CD14-positive monocyte (primary cell): Measurements from ENCODE around the gene SUSD6. TPM values are rescaled to one million over a fixed set of nuclear protein-coding genes. Genes with fewer than 3 reads are reported as not detected.
A peak's percentile ranks its signal among the peaks of the same experiment; 100 is the strongest.

ENCODE experiments used
- DNase-seq, 3 donors: peaks; one replicate each; pipeline ENCODE4 v3.0.0-alpha.2; 2011 to 2022
- H2AFZ ChIP-seq: 2 replicates; pipeline ENCODE4 v1.6.0; 2012; ENCODE audit warnings: mild to moderate bottlenecking, low read depth, low read length, inconsistent platforms; ENCODE audit not compliant: insufficient read depth, poor library complexity, severe bottlenecking
- H3K27ac ChIP-seq, 2 donors: 1 replicate in 1 of 2; 2 replicates in 1 of 2; pipeline ENCODE4 v1.5.1; 2012 to 2013; ENCODE audit warnings: low read length in 2 of 2, control low read depth in 1 of 2, inconsistent platforms in 1 of 2, low read depth in 1 of 2, mild to moderate bottlenecking in 1 of 2
- H3K27me3 ChIP-seq, 2 donors: one replicate each; pipeline versions ENCODE4 v1.6.0 to v1.6.1; 2011 to 2013; ENCODE audit warnings: low read length in 2 of 2; ENCODE audit not compliant: control insufficient read depth in 2 of 2, insufficient read depth in 2 of 2
- H3K36me3 ChIP-seq, 2 donors: replicated peaks in 1 of 2; 1 replicate in 1 of 2; 2 replicates in 1 of 2; pipeline versions ENCODE4 v1.5.1 to v1.6.1; 2012 to 2013; ENCODE audit warnings: low read length in 2 of 2, control low read depth in 1 of 2, inconsistent platforms in 1 of 2, mild to moderate bottlenecking in 1 of 2; ENCODE audit not compliant: insufficient read depth in 2 of 2, control insufficient read depth in 1 of 2
- H3K4me1 ChIP-seq, 2 donors: 1 replicate in 1 of 2; 2 replicates in 1 of 2; pipeline versions ENCODE4 v1.5.1 to v1.6.1; 2012 to 2013; ENCODE audit warnings: low read length in 2 of 2, control low read depth in 1 of 2, inconsistent platforms in 1 of 2, mild to moderate bottlenecking in 1 of 2, moderate library complexity in 1 of 2; ENCODE audit not compliant: insufficient read depth in 2 of 2, control insufficient read depth in 1 of 2
- H3K4me2 ChIP-seq: replicated peaks from 2 replicates; pipeline ENCODE3; 2012; ENCODE audit warnings: low read length, moderate library complexity, mild to moderate bottlenecking; ENCODE audit not compliant: poor library complexity, severe bottlenecking; ENCODE audit errors: extremely low read depth
- H3K4me3 ChIP-seq, 3 experiments: fragments of 200-600 bp in 1 of 3; sonication (generic) in 1 of 3; replicated peaks in 1 of 3; 1 replicate in 2 of 3; 2 replicates in 1 of 3; pipeline ENCODE4 v1.5.1; 2011 to 2013; ENCODE audit warnings: low read length in 3 of 3, mild to moderate bottlenecking in 3 of 3, control low read depth in 2 of 3, low read depth in 2 of 3, inconsistent platforms in 1 of 3, moderate library complexity in 1 of 3
- H3K79me2 ChIP-seq: 2 replicates; pipeline ENCODE4 v1.6.0; 2012; ENCODE audit warnings: mild to moderate bottlenecking, control low read depth, inconsistent platforms, low read length, moderate library complexity; ENCODE audit not compliant: insufficient read depth
- H3K9ac ChIP-seq: 2 replicates; pipeline ENCODE4 v1.6.0; 2017; ENCODE audit warnings: low read length, mild to moderate bottlenecking; ENCODE audit not compliant: insufficient read depth, poor library complexity, severe bottlenecking
- H3K9me3 ChIP-seq, 2 donors: replicated peaks in 1 of 2; 1 replicate in 1 of 2; 2 replicates in 1 of 2; pipeline versions ENCODE4 v1.5.1 to v1.6.1; 2012 to 2013; ENCODE audit warnings: low read length in 2 of 2, control low read depth in 1 of 2; ENCODE audit not compliant: control insufficient read depth in 1 of 2, insufficient read depth in 1 of 2
- H4K20me1 ChIP-seq: 2 replicates; pipeline ENCODE4 v1.6.0; 2012; ENCODE audit warnings: mild to moderate bottlenecking, low read length, control low read depth, moderate library complexity; ENCODE audit not compliant: insufficient read depth
- H3K27ac Mint-ChIP-seq, 7 donors: one replicate each; pipeline ENCODE4 v1.8.0; 2020; ENCODE audit warnings: mild to moderate bottlenecking in 7 of 7, mixed read lengths in 7 of 7, moderate library complexity in 6 of 7, inconsistent platforms in 2 of 7
- H3K27me3 Mint-ChIP-seq, 3 donors: one replicate each; pipeline ENCODE4 v1.8.0; 2021 to 2022; ENCODE audit warnings: low read depth in 3 of 3, mild to moderate bottlenecking in 3 of 3, mixed read lengths in 3 of 3, moderate library complexity in 3 of 3, inconsistent platforms in 1 of 3
- H3K36me3 Mint-ChIP-seq, 2 donors: one replicate each; pipeline ENCODE4 v1.8.0; 2020; ENCODE audit warnings: mixed read lengths in 2 of 2, inconsistent platforms in 1 of 2, mild to moderate bottlenecking in 1 of 2
- H3K4me1 Mint-ChIP-seq: one replicate; pipeline ENCODE4 v1.8.0; 2020; ENCODE audit warnings: mild to moderate bottlenecking, mixed read lengths
- H3K4me3 Mint-ChIP-seq, 2 donors: one replicate each; pipeline ENCODE4 v1.8.0; 2020; ENCODE audit warnings: mild to moderate bottlenecking in 2 of 2, mixed read lengths in 2 of 2, moderate library complexity in 1 of 2
- H3K9me3 Mint-ChIP-seq, 7 donors: one replicate each; pipeline ENCODE4 v1.8.0; 2020 to 2022; ENCODE audit warnings: mixed read lengths in 7 of 7, mild to moderate bottlenecking in 6 of 7, moderate library complexity in 6 of 7, inconsistent platforms in 2 of 7
- CTCF ChIP-seq: fragments of 200-600 bp; IDR thresholded peaks from one replicate; pipeline ENCODE4 v1.8.0; 2022; ENCODE audit warnings: antibody characterized with exemption, mild to moderate bottlenecking
- WGBS: methylation state at CpG from one replicate; pipeline ENCODE4 v1.1.5; 2013; ENCODE audit warnings: missing lambda C conversion rate; ENCODE audit not compliant: insufficient coverage; 5-methylcytosine and 5-hydroxymethylcytosine counted together
- intact Hi-C, 2 donors: fragments of 100-400 bp; cut with micrococcal nuclease; formaldehyde crosslinking; loops; one replicate each; pipeline versions ENCODE4 v1.15.0 to v1.15.1; 2023
- polyA plus RNA-seq, 3 donors: library from polyadenylated mRNA; depleted of rRNA in 1 of 3; unstranded in 2 of 3; stranded (reverse) in 1 of 3; fragments of 300-500 nt in 2 of 3; fragments of >200 nt in 1 of 3; fragmentation: Illumina TruSeq in 2 of 3; gene quantifications; 1 replicate in 2 of 3; 2 replicates in 1 of 3; pipeline ENCODE4 v1.2.3, GENCODE V29; 2012 to 2021

Gene SUSD6
- polyA plus RNA-seq, 3 donors: 17.3 to 81.8 (median 30.1) TPM

GRCh38 chr14:69614592-69614991, 3.2 kb downstream of the SUSD6 start:
- H3K9ac ChIP-seq: peak overlapping the region; percentile 62
- no peaks in the 10 kb centered on the region for H3K9me3 ChIP-seq
- no peaks in the 10 kb centered on the region for H3K36me3 ChIP-seq
- TF ChIP-seq CTCF: no peak
- no peaks in the 10 kb centered on the region for H3K27me3 ChIP-seq
- peak; percentile 92 to 97 (median 96) for DNase-seq
- H3K79me2 ChIP-seq: peaks cover 69% of the 10 kb centered on the region
- H2AFZ ChIP-seq: no peak overlapping the region
- H4K20me1 ChIP-seq: peaks cover 72% of the 10 kb centered on the region
- H3K27ac ChIP-seq: peak overlapping the region; percentile 86 to 96
- Mint-ChIP-seq H3K4me3 (peak overlapping the region; percentile 98 to 99), H3K9me3 (no peaks in the 10 kb centered on the region), H3K4me1 (peaks cover 87% of the 10 kb centered on the region), H3K36me3 (peaks cover 20 to 27% of the 10 kb centered on the region in 2 donors), H3K27me3 (peaks cover 0 to 2% (median 1%) of the 10 kb centered on the region in 3 donors), H3K27ac (peak overlapping the region; percentile 98 to 100 (median 100))
- no CpG with 5 or more reads among the region's 2 CpGs for whole genome bisulfite sequencing
- intact Hi-C loops: loop anchor here in 1 of 2 donors (2.0 kb wide), 1 partner anchor 36 kb away; no protein-coding TSS in a partner anchor
- peak overlapping the region; percentile 77 for H3K4me2 ChIP-seq
- peaks cover 78 to 84% of the 10 kb centered on the region in 2 donors for H3K4me1 ChIP-seq
- H3K4me3 ChIP-seq: peak overlapping the region in 2 of 3 experiments; percentile 1 to 91

GRCh38 chr14:69615121-69615495, 3.7 kb downstream of the SUSD6 start:
- H3K9ac ChIP-seq: peak overlapping the region; percentile 62
- Mint-ChIP-seq H3K4me1 (peaks cover 89% of the 10 kb centered on the region), H3K27ac (peak overlapping the region; percentile 98 to 100 (median 100)), H3K36me3 (peaks cover 24 to 31% of the 10 kb centered on the region in 2 donors), H3K27me3 (peaks cover 0 to 1% (median under 1%) of the 10 kb centered on the region in 3 donors), H3K4me3 (peak overlapping the region; percentile 92 to 98), H3K9me3 (no peaks in the 10 kb centered on the region)
- no peaks in the 10 kb centered on the region for H3K36me3 ChIP-seq
- no peak for TF ChIP-seq CTCF
- H3K4me2 ChIP-seq: peak overlapping the region; percentile 77
- H3K4me1 ChIP-seq: peaks cover 84 to 89% of the 10 kb centered on the region in 2 donors
- no peak overlapping the region for H2AFZ ChIP-seq
- H4K20me1 ChIP-seq: peaks cover 78% of the 10 kb centered on the region
- H3K27me3 ChIP-seq: no peaks in the 10 kb centered on the region
- peak overlapping the region; percentile 1 to 91 (median 32) for H3K4me3 ChIP-seq
- WGBS: 30% methylated on average over 2 of the region's 5 CpGs
- no peaks in the 10 kb centered on the region for H3K9me3 ChIP-seq
- H3K79me2 ChIP-seq: peaks cover 74% of the 10 kb centered on the region
- peak overlapping the region; percentile 86 to 96 for H3K27ac ChIP-seq
- DNase-seq: peak in 1 of 3 donors; percentile 15
- intact Hi-C loops: loop anchor here in 1 of 2 donors (2.0 to 5.0 kb wide), 2 partner anchors 36 to 87 kb away; no protein-coding TSS in a partner anchor
